Tibial nerve (tissue), 4 donors: ENCODE data around the gene MRPS7. TPM values are rescaled to one million over a fixed set of nuclear protein-coding genes. Genes with fewer than 3 reads are reported as not detected.
"Not testable (repeated sequence)": the region's sequence is repeated elsewhere in the genome, so short reads cannot be mapped to it uniquely, and the experiment has no call there.

Experiments used
- DNase-seq, 2 donors: peaks; one replicate each; pipeline ENCODE4 v3.0.0-alpha.2; 2019; ENCODE audit warnings: low spot score in 2 of 2
- H3K27ac ChIP-seq, 4 donors: fragments of 200-600 bp; sonication (generic) in 3 of 4; one replicate each; pipeline ENCODE4 v1.5.1; 2017 to 2019; ENCODE audit warnings: mild to moderate bottlenecking in 1 of 4
- H3K27me3 ChIP-seq, 2 donors: fragments of 200-600 bp; sonication (generic) in 1 of 2; one replicate each; pipeline versions ENCODE4 v1.5.1 to v1.6.0; 2017 to 2019
- H3K36me3 ChIP-seq, 3 donors: fragments of 200-600 bp; sonication (generic); one replicate each; pipeline ENCODE4 v1.5.1; 2018 to 2019
- H3K4me1 ChIP-seq, 4 donors: fragments of 200-600 bp; sonication (generic) in 3 of 4; one replicate each; pipeline ENCODE4 v1.5.1; 2017 to 2019
- H3K4me3 ChIP-seq, 4 donors: fragments of 200-600 bp; sonication (generic) in 3 of 4; one replicate each; pipeline ENCODE4 v1.5.1; 2017 to 2019; ENCODE audit warnings: mild to moderate bottlenecking in 1 of 4, moderate library complexity in 1 of 4
- H3K9me3 ChIP-seq, 4 donors: fragments of 200-600 bp; sonication (generic) in 3 of 4; one replicate each; pipeline ENCODE4 v1.5.1; 2017 to 2019
- EP300 ChIP-seq, 2 donors: sonication (generic); formaldehyde crosslinking; IDR thresholded peaks; one replicate each; pipeline ENCODE4 v1.6.1; 2017; ENCODE audit warnings: antibody characterized with exemption in 2 of 2, mild to moderate bottlenecking in 1 of 2
- POLR2A ChIP-seq, 2 donors: fragments of 450-650 bp; IDR thresholded peaks; one replicate each; pipeline ENCODE4 v1.6.1; 2017; ENCODE audit warnings: antibody characterized with exemption in 2 of 2, mild to moderate bottlenecking in 2 of 2, moderate library complexity in 2 of 2
- WGBS, 2 donors: methylation state at CpG; one replicate each; pipeline ENCODE4 v1.1.5; 2018; 5-methylcytosine and 5-hydroxymethylcytosine counted together
- total RNA-seq, 4 donors: library from RNA; depleted of rRNA; stranded (reverse); fragments of >200 nt; gene quantifications; one replicate each; pipeline ENCODE4 v1.1.0, GENCODE V29; 2016
- TF ChIP-seq, protein P1 (sequence below), 5 experiments: fragments of 200-600 bp in 3 of 5; fragments of 450-650 bp in 2 of 5; sonication (generic) in 3 of 5; IDR thresholded peaks; one replicate each; pipeline ENCODE4 v1.5.1; 2016 to 2019; ENCODE audit warnings: antibody characterized with exemption in 5 of 5, mild to moderate bottlenecking in 3 of 5, moderate library complexity in 2 of 5

Gene MRPS7
- total RNA-seq, 4 donors from 2014 or later, result 31.2 to 36.6 (median 33.6) TPM

DNA sequence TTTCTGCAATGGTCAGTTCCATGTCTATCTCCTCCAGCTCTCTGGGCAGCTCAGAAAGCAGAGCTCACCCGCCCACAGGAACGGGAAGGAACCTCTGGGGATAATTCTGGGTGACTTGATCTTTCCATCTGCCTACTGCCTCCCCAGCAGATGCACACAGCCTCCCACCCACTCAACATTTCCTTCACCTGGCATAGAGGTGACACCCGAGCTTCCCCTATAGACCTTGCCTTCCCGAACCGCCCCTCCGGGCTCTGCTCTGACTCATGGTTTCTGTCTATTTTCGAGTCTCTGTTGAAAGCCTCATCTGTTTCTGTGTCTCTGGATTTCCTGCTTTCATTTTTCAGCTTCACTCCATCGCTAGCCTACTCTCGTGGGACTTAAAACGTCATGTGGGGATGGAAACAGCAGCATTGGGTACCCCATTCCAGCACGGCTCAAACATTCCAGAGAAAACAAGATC, 11.6 kb upstream of the MRPS7 start:
- no peak for DNase-seq
- peak overlapping the region in 1 of 4 donors; percentile 28 for H3K4me3 ChIP-seq
- peaks cover 0 to 16% (median 12%) of the 10 kb centered on the region in 3 donors for H3K36me3 ChIP-seq
- peaks cover 0 to 36% (median 8%) of the 10 kb centered on the region in 4 donors for H3K4me1 ChIP-seq
- H3K27ac ChIP-seq, result peak overlapping the region in 3 of 4 donors; percentile 21 to 69 (median 58)
- H3K27me3 ChIP-seq, result no peaks in the 10 kb centered on the region
- 41 to 45% methylated on average over 11 of the region's 11 CpGs for WGBS, 2 donors
- TF ChIP-seq EP300 (IDR thresholded peaks at IDR 0.05), result no peak
- TF ChIP-seq, protein P1, sequence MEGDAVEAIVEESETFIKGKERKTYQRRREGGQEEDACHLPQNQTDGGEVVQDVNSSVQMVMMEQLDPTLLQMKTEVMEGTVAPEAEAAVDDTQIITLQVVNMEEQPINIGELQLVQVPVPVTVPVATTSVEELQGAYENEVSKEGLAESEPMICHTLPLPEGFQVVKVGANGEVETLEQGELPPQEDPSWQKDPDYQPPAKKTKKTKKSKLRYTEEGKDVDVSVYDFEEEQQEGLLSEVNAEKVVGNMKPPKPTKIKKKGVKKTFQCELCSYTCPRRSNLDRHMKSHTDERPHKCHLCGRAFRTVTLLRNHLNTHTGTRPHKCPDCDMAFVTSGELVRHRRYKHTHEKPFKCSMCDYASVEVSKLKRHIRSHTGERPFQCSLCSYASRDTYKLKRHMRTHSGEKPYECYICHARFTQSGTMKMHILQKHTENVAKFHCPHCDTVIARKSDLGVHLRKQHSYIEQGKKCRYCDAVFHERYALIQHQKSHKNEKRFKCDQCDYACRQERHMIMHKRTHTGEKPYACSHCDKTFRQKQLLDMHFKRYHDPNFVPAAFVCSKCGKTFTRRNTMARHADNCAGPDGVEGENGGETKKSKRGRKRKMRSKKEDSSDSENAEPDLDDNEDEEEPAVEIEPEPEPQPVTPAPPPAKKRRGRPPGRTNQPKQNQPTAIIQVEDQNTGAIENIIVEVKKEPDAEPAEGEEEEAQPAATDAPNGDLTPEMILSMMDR (IDR thresholded peaks at IDR 0.05), result no peak
- no peaks in the 10 kb centered on the region for H3K9me3 ChIP-seq

- TF ChIP-seq POLR2A (IDR thresholded peaks at IDR 0.05) (no peak), EP300 (IDR thresholded peaks at IDR 0.05) (no peak)
- TF ChIP-seq, protein P1 (IDR thresholded peaks at IDR 0.05), result no peak
- DNase-seq, result no peak
- H3K27me3 ChIP-seq, result no peaks in the 10 kb centered on the region
- no peak overlapping the region for H3K27ac ChIP-seq
- no peaks in the 10 kb centered on the region for H3K9me3 ChIP-seq
- 89 to 90% methylated on average over 8 of the region's 8 CpGs for WGBS, 2 donors
- H3K4me3 ChIP-seq, result no peak overlapping the region
- no peaks in the 10 kb centered on the region for H3K36me3 ChIP-seq
- peaks cover 0 to 36% (median 8%) of the 10 kb centered on the region in 4 donors for H3K4me1 ChIP-seq
These were observed 9.5 kb upstream of the MRPS7 start for GRCh38 chr17:75252039-75252816.

- not testable (repeated sequence) for H3K9me3 ChIP-seq, H3K4me3 ChIP-seq, DNase-seq, H3K36me3 ChIP-seq, H3K27me3 ChIP-seq
- Histone ChIP-seq H3K27ac (peak overlapping the region in 2 of 4 donors; percentile 29 to 55), H3K4me1 (peaks cover 0 to 40% (median 16%) of the 10 kb centered on the region in 4 donors)
- 61 to 69% methylated on average over 11 of the region's 11 CpGs for WGBS, 2 donors
- peak in 1 of 2 donors; percentile 40 for TF ChIP-seq EP300 (IDR thresholded peaks at IDR 0.05)
These were observed 5.6 kb upstream of the MRPS7 start for GRCh38 chr17:75255954-75256698.

- WGBS, 2 donors, result 54 to 69% methylated on average over 2 of the region's 2 CpGs
- H3K4me3 ChIP-seq, DNase-seq, H3K9me3 ChIP-seq, H3K36me3 ChIP-seq, H3K27ac ChIP-seq, H3K27me3 ChIP-seq: not testable (repeated sequence)
- peaks cover 0 to 33% (median 17%) of the 10 kb centered on the region in 4 donors for H3K4me1 ChIP-seq
These were observed 4.5 kb upstream of the MRPS7 start for GRCh38 chr17:75257228-75257627.

DNA sequence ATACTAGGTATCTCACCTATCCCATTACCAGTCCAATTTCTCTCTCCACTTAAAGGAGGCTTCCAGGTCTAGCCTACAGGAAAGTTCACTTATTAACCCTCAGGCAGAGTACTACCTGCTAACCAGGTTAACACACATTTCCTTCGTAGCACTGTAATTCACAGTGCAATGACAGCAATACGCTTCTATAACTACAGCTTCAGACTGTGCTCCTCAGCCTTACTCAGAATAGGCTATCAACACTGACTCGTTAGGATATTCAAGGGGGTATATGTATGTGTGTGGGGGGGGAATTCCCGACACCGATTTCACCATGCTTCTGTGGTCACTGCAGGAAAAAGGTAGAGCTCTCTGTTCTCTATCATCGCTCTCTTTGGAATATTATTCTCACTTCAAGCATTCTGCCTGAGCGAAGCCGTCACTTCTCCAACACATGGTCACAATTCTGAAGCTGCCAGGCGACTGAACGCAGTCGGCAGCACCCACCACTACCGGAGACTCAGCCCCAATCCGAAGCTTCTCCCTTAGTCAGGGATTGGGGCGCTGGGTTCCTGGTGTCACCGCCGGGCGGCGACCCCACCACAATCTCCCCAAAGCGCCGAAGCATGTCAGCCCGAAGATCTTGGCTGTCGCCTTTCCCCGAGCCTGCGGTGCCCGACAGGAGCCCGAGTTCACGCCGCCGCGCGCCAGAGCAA, 891 bp upstream of the MRPS7 start:
- TF ChIP-seq, protein P1 (IDR thresholded peaks at IDR 0.05), result no peak
- TF ChIP-seq EP300 (IDR thresholded peaks at IDR 0.05) (no peak), POLR2A (IDR thresholded peaks at IDR 0.05) (no peak)
- Histone ChIP-seq H3K27me3 (no peaks in the 10 kb centered on the region), H3K4me1 (peaks cover 0 to 40% (median 25%) of the 10 kb centered on the region in 4 donors), H3K9me3 (no peaks in the 10 kb centered on the region), H3K27ac (peak overlapping the region; percentile 91 to 98 (median 94)), H3K4me3 (peak overlapping the region; percentile 82 to 99 (median 89)), H3K36me3 (peaks cover 0 to 27% (median 0%) of the 10 kb centered on the region in 3 donors)
- DNase-seq, result no peak
- 3% methylated on average over 17 to 31 of the region's 31 CpGs for WGBS, 2 donors
